Umbilical cord (tissue), 2 donors: ENCODE results near the gene TCP1. TPM values are rescaled to one million over a fixed set of nuclear protein-coding genes. Genes with fewer than 3 reads are reported as not detected.
"Not testable (repeated sequence)": the region's sequence is repeated elsewhere in the genome, so short reads cannot be mapped to it uniquely, and the experiment has no call there.

Experiments
- DNase-seq: peaks from one replicate; pipeline ENCODE4 v3.0.0-alpha.2; 2015; ENCODE audit warnings: low spot score
- total RNA-seq: library from RNA; depleted of rRNA; stranded (reverse); fragments of >200 nt; gene quantifications from one replicate; pipeline ENCODE4 v1.2.3, GENCODE V29; 2014; ENCODE audit warnings: low replicate concordance; ENCODE audit not compliant: insufficient read depth

TCP1 gene
- total RNA-seq, 1 donor from 2014 or later, result 155 TPM

DNA sequence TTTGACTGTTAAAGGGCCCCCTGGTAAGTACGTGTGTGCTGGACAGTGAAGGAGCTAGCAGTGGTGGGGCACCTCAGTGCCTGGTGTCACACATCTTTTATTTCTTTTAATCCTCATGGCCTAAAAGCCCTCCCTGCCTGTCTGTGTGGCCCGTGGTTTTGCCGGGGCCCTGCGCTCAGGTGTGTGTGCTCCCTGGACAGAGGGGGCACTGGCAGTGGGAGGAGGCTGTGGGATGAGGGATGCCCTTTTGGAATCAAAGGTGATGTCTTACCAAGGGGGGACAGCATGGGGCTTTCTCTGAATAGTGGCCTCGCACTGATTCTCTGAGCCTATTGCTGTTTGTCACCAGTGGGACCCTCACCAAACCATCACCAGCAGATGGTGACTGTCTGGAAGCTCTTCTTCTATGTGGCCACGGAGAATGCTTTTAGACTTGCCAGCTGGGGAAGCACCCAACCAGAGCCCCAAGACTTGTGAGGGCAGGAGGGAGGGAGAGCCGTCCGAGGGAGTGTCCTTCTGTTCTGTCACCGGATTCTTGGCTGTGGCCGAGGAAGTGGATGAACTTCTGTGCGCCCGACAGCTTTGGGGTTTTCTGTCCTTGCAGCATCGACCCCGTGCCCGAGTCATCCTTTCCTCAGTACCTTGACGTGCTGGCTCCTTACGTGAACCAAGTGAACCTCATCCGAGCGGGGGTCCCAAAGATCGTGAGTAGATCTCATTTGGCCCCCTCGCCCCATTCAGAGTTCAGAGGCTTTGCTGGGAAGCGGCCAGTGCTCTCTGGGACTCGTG is 28.7 kb upstream of the TCP1 start:
- DNase-seq, result no peak

DNA sequence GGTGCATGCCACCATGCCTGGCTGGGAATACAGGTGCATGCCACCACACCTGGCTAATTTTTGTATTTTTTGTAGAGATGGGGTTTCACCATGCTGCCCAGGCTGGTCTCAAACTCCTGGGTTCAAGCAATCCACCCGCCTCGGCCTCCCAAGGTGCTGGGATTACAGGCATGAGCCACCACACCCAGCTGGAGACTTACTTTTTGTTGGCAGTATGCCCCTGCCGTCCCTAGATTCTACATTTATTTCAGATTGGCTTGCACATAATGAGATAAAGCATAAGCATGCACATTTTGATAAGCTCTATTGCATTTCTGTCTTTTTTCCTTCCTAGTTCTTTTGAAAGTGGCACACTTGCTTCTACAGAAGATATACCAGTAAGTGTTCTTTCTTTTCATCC is 27.4 kb upstream of the TCP1 start:
- peak; percentile 17 for DNase-seq

DNA sequence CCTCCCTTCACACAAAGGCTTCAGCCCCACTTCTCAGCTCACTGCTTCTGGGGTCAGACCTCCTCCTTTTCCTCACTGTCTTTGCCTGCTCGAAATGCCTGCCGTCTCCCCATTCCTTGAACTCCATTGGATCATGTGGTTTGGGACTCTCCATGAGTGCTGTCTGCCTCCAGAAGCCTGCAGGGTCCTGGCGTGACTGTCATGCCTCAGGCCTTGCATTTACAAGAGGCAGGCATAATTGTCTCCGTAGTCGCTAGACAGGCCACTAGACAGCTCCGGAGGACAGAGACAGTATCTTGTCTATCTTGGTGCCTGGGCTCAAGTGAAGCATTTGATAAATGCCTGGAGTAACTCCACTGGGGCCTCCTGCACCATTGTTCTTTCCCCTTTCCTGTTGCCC is 26.0 kb upstream of the TCP1 start:
- no peak for DNase-seq

DNA sequence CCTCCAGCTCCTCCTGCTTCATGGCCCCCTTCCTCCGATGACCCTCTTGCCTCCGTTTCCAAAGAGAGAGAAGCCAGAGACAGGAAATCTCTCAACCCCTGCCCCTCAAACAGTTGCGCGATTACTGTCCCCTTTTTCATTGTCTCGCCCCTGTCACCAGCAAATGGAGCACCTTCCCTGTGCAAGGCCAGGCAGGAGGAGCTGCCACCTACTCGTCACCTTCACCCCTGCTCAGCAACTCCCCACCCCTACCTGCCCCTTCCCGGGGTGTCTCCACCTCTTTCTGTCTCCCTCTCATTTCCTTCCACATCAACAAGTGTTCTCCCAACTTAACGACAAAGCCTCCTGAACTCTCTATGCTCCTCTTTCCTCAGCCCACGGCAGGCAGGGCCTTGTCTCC is 24.4 kb upstream of the TCP1 start:
- DNase-seq, result no peak

DNA sequence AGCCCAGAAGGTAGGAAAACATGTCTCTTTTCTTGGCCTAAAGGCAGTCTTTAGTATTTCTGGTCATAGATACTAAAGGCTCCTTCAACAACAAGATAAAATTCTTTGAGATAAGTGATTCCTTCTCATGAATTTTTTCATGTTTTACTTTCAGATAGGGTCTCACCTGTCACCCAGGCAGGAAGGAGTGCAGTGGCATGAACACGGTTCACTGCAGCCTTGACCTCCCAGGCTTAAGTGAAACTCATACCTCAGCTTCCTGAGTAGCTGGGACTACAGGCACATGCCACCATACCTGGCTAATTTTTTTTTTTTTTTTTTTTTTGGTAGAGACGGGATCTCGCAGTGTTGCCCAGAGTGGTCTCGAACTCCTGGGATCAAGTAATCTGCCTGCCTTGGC is 19.7 kb upstream of the TCP1 start:
- DNase-seq, result no peak

DNA sequence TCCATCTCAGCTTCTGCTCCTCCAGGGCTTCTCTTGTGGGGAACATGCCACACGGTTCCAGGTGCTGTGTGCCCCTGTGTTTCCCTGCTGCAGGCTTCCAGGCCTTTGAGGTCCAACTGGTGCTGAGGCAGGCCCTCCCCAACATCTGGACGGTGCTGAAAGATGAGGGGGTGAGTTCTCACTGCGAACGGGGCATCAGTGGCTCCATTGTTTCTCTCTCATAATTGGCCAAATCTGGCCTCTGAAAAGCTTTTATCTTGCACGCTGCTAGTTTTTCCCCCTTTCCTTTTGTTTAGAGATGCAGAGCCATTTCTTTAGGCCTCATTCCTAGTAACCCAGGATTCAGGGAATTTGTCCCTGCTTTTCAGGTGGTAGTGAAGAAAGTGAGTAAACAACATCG is 19.2 kb upstream of the TCP1 start:
- no peak for DNase-seq

DNA sequence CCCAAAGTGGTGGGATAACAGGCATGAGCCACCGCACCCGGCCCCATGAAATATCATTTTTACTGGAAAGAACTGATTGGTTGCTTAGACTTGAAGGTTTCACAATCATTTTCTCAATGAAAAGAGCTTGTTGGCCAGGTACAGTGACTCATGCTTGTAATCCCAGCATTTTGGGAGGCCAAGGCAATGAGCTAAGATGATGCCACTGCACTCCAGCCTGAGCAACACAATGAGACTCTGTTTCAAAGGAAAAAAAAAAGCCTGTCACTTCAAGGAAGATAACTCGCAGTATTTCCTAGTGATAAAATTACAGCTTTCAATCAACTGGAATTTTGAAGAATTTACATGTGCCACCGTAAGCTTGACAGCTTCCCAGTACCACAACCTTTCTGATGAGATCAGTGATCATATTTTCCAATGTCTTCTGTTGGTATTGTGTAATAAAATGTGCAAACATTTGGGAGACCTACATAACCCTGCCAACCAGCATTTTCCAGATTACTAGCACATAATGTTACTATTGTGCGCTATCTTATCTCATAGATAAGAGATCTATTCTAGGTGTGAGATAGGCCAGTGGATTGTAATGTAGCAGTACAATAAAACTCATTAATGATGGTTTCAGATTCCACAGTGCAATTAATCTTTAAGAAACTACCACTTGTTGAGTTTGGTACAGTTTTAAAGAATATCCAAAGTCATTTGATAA is 17.9 kb upstream of the TCP1 start:
- DNase-seq, result no peak

DNA sequence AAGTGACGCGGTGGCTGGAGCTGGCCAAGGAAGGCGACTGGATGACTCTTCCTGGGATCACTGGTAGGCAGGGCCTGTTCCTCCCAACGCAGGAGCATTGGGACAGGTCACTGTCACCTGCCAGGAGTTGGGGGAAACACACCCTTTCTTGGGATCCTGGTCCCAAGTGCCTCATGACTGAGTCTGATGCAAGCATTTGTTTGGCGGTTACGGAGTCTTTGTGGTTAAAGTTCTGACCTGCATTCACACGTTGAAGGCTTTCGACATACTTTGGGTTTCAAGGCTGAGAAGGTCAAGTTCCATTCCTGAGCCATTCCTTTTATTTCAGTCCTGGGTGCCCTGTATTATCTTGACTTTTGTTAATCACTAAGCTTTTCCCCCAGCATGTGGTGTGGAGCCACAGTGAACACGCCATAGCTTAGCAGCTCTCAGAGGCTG is 16.6 kb upstream of the TCP1 start:
- no peak for DNase-seq

DNA sequence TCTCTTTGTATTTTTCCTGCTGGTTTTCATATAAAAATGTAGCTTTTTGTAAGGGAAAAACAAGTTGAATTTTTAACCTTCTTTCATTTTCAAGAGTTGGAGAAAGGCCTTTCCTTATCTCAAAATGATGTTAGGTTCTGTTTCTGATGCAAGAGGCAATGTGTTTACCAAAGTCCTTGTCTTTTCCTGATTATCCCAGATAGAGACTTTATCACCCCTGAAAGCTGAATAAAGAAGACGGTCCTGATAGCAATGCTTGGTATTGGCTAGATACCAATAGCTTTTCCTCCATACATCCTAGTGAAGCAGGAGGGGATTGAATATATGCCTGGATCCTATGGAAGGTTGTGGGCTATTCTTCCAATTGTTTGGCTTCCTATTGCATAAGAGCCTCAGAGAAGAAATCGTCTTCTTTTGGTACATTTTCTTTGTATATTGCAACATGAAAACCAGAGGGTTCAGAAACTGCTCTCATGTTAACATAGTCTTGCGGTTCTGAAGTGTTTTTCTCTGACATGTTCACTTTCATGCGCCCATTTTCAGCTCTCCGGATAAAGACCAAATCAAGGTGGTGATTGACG is 16.1 kb upstream of the TCP1 start:
- DNase-seq, result peak; percentile 28

DNA sequence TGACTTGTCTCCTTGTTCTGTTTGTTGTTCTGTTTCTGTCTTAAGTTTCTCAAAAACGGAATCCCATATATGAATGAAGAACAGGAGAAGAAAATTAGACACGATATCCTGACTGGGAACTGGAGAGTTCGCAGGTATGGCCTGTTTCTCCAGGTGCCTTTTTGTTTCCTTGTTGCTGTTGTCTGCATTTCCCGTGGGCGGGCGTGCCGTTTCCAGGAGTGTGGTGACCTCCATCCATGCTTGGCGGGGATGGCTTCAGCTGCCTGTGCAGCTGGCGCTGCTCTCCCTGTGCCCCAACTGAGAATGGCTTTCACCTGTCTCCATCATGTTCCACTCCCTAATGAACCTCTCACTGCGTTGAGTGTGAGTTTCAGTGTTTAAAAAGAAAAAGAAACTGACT is 15.1 kb upstream of the TCP1 start:
- DNase-seq, result no peak

DNA sequence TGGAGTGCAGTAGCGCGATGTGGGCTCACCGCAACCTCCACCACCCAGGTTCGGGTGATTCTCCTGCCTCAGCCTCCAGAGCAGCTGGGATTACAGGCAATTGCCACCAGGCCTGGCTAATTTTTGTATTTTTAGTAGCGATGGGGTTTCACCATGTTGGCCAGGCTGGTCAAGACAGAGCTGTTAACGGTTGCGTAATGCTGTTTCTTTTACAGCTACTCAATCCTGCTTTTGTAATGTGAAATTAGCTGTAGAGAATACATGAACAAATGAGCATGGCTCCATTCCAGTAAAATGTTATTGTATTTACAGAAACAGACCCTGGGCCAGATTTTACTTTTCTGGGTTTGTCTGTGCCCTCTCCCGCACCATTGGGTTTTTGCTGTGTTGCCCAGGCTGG is 12.5 kb upstream of the TCP1 start:
- DNase-seq, result no peak

DNA sequence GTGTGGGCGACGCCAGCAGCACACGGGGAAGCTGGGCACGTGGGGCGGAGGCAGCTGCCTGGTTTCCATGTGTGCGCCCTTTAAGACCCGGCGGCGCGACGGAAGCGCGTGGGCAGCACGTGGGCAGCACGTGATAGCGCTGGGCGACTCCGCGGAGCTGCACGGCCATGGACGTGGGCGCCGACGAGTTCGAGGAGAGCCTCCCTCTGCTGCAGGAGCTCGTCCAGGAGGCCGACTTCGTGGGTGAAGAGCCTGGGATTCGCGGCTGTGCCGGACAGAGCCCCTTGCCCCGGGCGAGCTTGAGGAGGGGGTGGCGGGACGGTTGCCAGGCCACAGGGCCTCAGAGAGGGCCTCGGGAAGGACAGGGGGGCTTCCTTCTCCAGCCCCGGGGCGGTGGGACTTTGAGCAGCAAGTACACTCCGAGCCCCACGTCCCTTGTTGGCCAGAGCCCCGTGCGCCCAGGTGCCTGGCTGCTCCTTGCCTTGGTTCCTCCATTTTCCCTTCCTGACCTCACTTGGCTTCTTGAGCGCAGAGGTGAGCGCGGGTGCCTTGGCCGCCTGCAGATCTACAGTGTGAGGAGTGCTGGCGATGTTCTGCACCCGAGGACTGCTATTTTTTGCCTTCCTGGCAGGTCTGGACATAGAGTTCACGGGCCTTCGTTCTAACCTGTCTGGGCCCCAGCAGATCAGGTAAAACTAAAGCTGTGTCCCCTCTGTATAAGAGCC is 10.9 kb upstream of the TCP1 start, which contains the start of gene PNLDC1:
PNLDC1 (plus strand) TSS at position 136 of the 725 bp plus-strand sequence; CDS start at position 168, 32 bp downstream.
- DNase-seq, result no peak

DNA sequence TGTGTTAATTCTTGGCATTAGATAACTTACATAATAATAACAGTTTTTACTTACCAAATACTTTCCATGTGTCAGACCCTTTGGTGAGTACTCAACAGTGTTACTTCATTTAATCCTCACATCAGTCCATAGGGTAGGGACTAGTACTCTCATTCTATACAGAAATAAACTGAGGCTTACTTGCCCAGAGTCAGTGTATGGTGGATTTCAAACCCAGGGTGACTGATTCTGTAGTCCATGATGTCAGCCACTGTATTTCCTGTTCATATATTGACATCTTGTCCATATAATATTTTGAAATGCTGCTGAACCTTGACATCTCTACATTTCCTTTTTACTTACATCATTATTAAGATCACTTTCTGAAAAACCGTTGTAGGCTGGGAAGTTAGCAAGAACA is 8.2 kb upstream of the TCP1 start:
- DNase-seq, result no peak

DNA sequence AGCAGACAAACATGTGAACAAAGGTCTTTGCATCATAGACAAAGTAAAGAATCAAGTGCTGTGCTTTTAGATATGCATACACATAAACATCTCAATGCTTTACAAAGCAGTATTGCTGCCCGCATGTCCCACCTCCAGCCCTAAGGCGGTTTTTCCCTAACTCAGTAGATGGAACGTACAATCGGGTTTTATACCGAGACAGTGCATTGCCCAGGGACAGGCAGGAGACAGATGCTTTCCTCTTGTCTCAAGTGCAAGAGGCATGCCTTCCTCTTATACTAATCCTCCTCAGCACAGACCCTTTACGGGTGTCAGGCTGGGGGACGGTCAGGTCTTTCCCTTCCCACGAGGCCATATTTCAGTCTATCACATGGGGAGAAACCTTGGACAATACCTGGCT is 5.6 kb upstream of the TCP1 start:
- not testable (repeated sequence) for DNase-seq

DNA sequence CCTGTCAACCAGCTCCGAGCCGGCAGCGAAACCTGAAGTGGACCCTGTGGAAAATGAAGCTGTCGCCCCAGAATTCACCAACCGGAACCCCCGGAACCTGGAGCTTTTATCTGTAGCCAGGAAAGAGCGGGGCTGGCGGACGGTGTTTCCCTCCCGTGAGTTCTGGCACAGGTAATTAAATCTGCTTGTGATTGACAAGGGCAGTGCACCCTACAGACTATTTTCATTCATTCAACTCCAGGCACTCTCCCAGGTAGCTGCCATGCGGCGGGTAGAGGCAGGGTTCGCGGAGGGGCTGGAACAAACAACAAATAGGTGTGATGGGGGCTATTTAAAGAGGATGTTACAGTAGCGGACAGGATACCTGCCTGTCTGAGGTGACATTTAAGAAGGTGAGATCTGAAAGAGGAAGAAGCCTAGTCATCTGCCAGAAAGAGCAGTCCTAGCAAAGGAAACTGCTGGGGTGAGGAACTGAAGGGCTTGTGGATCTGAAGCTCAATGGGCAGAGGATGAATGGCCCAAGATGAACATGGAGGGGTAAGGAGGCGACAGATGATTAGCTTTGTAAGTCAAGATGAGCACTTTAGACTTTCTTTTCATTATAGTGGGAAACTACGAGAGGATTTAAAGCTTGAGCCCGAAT is 1.7 kb upstream of the TCP1 start:
- DNase-seq, result no peak

DNA sequence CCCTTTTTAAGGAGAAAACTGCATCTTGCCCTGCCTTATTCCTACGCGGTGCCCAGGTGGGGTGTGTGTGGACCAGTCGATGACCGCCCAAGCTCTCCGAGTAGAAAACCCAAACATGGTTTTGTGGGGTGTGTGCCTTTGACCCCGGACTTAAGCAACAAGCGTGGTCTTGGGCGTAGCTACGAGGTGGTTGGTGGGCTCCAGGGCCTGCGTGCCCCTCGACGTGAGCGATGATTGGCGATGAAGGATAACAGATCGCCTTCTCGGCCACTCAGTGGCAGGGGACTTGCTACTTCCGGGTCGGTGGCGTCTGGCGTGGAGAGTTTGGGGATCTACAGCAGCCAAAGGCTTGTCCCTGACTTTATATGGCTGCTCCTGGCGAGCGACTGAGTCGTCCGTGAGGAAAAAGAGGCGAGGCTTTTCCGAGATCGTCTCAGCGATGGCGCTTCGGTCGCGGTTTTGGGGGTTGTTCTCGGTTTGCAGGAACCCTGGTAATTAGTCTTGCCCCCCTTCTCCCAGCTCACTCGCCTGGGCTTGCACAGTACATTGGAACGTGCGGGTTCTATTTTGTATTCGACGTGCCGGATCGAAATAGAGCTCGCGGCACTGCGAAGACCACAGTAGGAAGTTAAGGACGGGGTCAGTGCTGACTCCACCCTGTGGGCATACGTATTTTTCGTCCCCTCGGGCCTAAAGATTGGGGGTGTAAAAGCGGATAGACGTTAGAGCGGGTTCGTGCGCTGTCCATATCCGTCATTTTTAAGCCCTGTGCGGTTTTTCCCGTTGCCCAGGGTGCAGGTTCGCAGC is 950 bp upstream of the TCP1 start, which contains the start of gene MRPL18:
MRPL18 (plus strand) TSS at position 319 of the 807 bp plus-strand sequence; CDS start at position 440, 121 bp downstream.
- peak; percentile 99 for DNase-seq

DNA sequence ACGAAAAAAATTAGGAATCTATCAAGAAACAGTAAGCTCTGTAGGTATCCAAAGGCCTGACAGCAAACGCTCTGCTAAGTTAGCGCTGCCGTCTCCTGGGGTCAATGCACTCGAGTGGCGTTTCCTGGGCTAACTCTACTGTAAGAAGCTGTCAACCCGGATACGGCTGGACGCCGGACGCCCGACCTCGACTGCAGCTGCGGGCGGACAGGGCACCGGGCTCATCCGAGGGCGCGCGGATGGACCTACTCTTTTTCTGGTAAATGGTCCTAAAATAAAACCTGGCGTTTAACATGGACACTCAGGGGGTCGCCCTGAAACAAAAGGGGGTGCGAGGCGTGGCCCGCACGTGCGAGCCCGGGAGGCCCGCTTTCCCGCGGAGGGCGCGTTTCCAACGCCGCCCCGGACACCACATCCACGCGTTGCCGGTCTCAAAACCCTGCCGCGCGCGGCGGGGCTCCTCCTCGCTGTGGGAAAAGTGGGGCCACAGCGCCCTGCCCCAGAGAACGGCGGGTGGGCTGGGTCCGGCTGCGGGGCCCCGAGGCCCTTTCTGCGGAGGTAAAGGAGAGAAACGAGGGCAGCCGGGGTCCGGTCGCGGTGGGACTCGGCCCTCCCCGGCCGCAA is 537 bp downstream of the TCP1 start:
- peak; percentile 23 for DNase-seq

DNA sequence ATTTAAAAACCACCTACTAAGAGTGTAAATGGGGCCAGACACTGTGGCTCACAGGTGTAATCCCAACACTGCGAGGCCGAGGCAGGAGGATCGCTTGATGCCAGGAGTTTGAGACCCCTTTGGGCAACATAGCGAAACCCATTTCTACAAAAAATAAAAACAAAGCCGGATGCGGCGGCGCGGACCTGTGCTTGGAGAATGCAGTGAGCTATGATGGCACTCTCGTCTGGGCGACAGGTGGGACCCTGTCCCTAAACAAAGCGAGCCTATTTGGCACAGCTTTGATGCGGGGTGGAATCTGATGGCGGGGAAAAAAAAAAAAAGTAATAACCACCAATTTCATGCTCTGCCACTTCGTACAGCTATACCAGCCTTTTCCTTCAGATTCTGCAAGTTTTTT is 1.1 kb downstream of the TCP1 start:
- no peak for DNase-seq

DNA sequence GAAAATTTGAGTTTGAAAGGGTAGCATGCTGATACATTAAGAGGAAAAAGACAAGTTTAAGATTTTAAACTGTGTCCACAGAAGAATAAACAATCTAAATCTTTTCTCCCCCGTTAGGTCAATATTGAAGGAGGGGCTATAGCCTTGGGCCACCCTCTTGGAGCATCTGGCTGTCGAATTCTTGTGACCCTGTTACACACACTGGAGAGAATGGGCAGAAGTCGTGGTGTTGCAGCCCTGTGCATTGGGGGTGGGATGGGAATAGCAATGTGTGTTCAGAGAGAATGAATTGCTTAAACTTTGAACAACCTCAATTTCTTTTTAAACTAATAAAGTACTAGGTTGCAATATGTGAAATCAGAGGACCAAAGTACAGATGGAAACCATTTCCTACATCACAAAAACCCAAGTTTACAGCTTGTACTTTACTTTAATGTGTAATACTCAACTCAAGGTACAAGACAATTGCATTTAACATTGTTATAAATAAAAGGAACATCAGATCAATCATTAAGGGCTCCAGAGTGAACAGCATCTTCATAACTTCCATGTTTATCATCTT is 10.8 kb downstream of the TCP1 start:
- DNase-seq, result no peak

DNA sequence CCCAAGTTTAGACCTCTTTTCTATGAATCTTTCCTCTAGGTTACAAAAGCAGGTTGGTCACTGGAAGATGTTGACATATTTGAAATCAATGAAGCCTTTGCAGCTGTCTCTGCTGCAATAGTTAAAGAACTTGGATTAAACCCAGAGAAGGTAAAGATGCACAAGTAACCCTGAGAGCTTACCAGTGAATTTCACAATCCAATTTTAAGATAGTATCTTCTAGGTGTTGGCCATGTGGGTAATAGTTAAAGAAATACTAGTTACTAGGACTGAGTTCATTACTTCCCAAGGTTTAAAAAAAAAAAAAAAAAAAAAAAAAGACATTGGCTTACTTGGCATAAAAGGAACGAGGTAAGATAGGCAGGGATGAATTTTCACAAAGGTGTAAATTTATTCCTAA is 11.3 kb downstream of the TCP1 start:
- no peak for DNase-seq
